Bone marrow (tissue), 2 donors: ENCODE data around the gene PPM1E.
"Not testable (repeated sequence)": the region's sequence is repeated elsewhere in the genome, so short reads cannot be mapped to it uniquely, and the experiment has no call there.

Source experiments
- DNase-seq, 2 donors: peaks; one replicate each; lab custom pipeline; 2025; lab: John Stamatoyannopoulos, UW

PPM1E gene

GRCh38 chr17:58779446-58779845 lies 23.8 kb downstream of the PPM1E start:
- no peak for DNase-seq

- no peak for DNase-seq
Measured at GRCh38 chr17:58783380-58783779, 27.7 kb downstream of the PPM1E start.

- DNase-seq: no peak
Measured at GRCh38 chr17:58785097-58785496, 29.4 kb downstream of the PPM1E start.

GRCh38 chr17:58786586-58787295 lies 31.1 kb downstream of the PPM1E start:
- no peak for DNase-seq

DNA sequence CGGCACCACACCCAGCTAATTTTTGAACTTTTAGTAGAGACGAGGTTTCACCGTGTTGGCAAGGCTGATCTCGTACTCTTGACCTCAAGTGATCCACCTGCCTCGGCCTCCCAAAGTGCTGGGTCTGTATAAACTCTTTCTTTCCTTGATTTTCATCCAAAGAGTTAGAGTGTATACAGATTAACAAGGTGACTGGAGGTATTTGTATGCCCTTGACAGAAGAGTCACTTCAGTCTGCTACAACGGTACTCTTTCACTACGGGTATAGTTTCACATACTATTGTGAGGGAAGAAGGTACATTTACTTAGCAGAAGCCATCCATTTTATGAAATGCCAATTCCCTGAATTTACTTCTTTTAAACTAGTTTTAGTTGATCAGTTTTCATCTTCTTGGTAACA lies 32.5 kb downstream of the PPM1E start:
- no peak for DNase-seq

- no peak for DNase-seq
Measured at GRCh38 chr17:58789160-58789559, 33.5 kb downstream of the PPM1E start.

GRCh38 chr17:58789831-58790230 lies 34.2 kb downstream of the PPM1E start:
- DNase-seq: no peak

GRCh38 chr17:58794508-58794907 lies 38.9 kb downstream of the PPM1E start:
- DNase-seq: not testable (repeated sequence)

DNA sequence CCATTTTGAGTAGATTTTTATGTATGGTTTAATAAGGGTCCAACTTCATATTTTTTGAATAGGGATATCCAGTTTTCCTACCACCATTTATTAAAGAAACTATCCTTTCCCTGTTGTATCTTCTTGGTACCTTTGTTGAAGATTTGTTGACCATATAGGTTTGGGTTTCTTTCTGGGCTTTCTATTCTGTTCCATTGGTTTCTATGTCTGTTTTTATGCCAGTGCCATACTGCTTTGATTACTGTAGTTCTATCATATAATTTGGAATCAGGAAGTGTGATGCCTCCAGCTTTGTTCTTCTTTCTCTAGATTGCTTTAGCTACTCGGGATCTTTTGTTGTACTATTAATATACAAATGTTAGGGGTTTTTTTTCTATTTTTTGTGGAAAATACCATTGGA lies 46.5 kb downstream of the PPM1E start:
- no peak for DNase-seq

GRCh38 chr17:58806046-58806445 lies 50.4 kb downstream of the PPM1E start:
- DNase-seq: no peak

- no peak for DNase-seq
Measured at GRCh38 chr17:58808609-58809563, 53.2 kb downstream of the PPM1E start.

GRCh38 chr17:58809564-58809936 lies 53.9 kb downstream of the PPM1E start:
- no peak for DNase-seq

DNA sequence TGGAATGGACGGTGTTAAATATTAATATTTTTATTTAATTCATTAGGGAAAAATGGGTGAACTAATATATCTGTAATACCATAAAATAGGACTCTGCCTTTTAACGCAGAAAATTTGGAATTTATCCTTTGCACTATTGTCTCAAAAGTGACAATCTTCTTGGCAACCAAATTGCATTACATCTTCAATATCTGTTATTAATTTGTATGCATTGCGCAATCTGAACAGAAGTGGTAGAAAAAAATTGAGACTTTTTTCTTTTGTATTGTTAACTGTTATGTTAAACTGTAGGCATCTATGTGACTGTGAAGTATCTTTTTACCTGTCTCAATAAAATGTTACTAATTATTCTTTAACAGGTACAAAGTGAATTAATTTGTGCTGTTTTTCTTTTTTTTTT lies 55.6 kb downstream of the PPM1E start:
- no peak for DNase-seq

- DNase-seq: no peak
Measured at GRCh38 chr17:58813712-58814111, 58.1 kb downstream of the PPM1E start.

GRCh38 chr17:58818654-58819053 lies 63.0 kb downstream of the PPM1E start:
- no peak for DNase-seq

GRCh38 chr17:58822148-58823050 lies 66.7 kb downstream of the PPM1E start:
- no peak for DNase-seq

- no peak for DNase-seq
Measured at GRCh38 chr17:58823051-58823525, 67.4 kb downstream of the PPM1E start.

DNA sequence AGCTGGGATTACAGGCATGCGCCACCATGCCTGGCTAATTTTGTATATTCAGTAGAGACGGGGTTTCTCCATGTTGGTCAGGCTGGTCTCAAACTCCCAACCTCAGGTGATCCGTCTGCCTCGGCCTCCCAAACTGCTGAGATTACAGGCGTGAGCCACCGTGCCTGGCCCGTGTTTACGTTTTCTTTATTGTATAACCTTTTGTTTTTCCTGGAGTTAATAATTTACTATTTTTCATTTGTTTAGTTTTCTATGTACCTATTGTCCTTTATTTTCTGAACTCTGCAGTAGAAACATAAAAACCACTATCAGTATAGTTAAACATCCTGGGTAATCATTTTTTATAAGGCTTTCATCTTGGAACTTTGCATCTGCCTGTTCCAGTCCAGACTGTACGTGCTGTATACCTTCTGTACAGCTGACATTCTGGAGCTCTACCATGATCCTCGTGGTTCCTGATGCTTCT lies 73.6 kb downstream of the PPM1E start:
- no peak for DNase-seq

DNA sequence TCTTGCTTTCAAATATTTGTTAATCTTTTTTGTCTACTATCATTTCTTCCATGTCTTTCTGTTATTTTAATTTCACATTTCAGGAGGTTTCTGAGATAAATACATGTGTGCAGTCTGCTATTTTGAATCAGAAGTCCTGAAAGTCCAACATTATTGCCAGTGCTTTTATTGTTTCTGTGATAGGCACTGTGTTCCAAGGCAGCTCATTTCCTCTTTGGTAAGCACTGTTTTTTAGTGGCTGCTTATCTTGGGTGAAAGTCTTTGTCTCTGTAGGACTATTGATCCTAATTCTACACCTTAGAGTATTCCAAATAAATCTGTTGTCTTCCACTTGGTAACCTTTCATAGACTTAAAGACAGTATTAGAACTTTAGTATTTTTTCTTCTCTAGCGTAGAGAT lies 76.1 kb downstream of the PPM1E start:
- no peak for DNase-seq

DNA sequence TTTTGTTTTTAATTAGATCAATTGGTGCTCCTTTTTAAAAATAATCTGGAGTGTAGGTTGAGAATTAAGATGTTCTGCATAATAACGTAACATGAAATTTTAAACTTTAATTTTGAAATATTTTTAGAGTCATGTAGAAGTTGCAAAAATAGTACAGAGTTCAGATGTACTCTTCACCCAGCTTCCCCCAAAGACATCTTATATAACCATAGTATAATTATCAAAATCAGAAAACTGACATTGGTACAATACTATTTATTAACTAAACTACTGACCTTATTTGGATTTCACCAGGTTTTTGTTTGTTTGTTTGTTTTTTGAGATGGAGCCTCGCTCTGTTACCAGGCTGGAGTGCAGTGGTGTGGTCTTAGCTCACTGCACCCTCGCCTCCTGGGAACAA lies 76.9 kb downstream of the PPM1E start:
- DNase-seq: no peak

DNA sequence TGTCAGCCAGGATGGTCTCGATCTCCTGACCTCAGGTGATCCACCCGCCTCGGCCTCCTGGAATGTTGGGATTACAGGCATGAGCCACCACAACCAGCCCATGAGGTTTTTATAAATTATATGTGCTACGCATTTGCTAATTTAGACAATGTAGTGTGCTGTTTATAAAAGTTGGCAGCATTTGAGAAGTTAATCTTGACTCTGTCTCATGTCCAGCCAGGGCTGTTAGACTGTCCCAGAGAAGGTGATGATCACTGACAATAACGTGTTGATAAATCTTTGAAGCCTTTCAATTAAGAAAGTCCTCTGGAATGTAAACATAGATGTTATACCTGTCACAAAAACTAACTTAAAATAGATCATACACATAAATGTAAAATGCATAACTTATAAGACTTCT lies 82.0 kb downstream of the PPM1E start:
- DNase-seq: no peak
